GM23248 (cell line): ENCODE measurements around the gene CEACAM1. TPM values are rescaled to one million over a fixed set of nuclear protein-coding genes. Genes with fewer than 3 reads are reported as not detected.

Experiments used
- DNase-seq: peaks from one replicate; pipeline ENCODE4 v3.0.0-alpha.2; 2015
- H2AFZ ChIP-seq: fragments of 200-600 bp; sonication (generic); 2 replicates; pipeline ENCODE4 v1.6.1; 2016; ENCODE audit warnings: antibody characterized with exemption
- H3F3A ChIP-seq: fragments of 200-600 bp; sonication (generic); 2 replicates; pipeline ENCODE4 v1.6.1; 2016; ENCODE audit warnings: mild to moderate bottlenecking, antibody characterized with exemption, mixed run types; ENCODE audit not compliant: insufficient read depth
- H3K27ac ChIP-seq: fragments of 200-600 bp; sonication (generic); 2 replicates; pipeline ENCODE4 v1.5.1; 2016; ENCODE audit warnings: mild to moderate bottlenecking
- H3K27me3 ChIP-seq: fragments of 200-600 bp; sonication (generic); replicated peaks from 2 replicates; pipeline ENCODE4 v1.6.1; 2016; ENCODE audit warnings: mild to moderate bottlenecking; ENCODE audit not compliant: insufficient read depth
- H3K36me3 ChIP-seq: fragments of 200-600 bp; sonication (generic); 2 replicates; pipeline ENCODE4 v1.6.1; 2016; ENCODE audit warnings: low read depth, mild to moderate bottlenecking
- H3K4me1 ChIP-seq: fragments of 200-600 bp; sonication (generic); 2 replicates; pipeline ENCODE4 v1.6.1; 2016; ENCODE audit warnings: mild to moderate bottlenecking; ENCODE audit not compliant: insufficient read depth
- H3K4me2 ChIP-seq: fragments of 200-600 bp; sonication (generic); one replicate; pipeline ENCODE4 v1.6.1; 2016; ENCODE audit warnings: mild to moderate bottlenecking; ENCODE audit not compliant: unreplicated experiment
- H3K4me3 ChIP-seq: fragments of 200-600 bp; sonication (generic); 2 replicates; pipeline ENCODE4 v1.5.1; 2016; ENCODE audit warnings: mild to moderate bottlenecking
- H3K79me2 ChIP-seq: fragments of 200-600 bp; sonication (generic); 2 replicates; pipeline ENCODE4 v1.6.1; 2016; ENCODE audit warnings: mild to moderate bottlenecking; ENCODE audit not compliant: insufficient read depth
- H3K9ac ChIP-seq: fragments of 200-600 bp; sonication (generic); 2 replicates; pipeline ENCODE4 v1.6.1; 2016; ENCODE audit warnings: mild to moderate bottlenecking
- H3K9me2 ChIP-seq: fragments of 200-600 bp; sonication (generic); 2 replicates; pipeline ENCODE4 v1.6.1; 2016; ENCODE audit warnings: mixed run types, mild to moderate bottlenecking, moderate library complexity; ENCODE audit not compliant: insufficient read depth
- H3K9me3 ChIP-seq: fragments of 200-600 bp; sonication (generic); one replicate; pipeline ENCODE4 v1.6.1; 2017; ENCODE audit warnings: low read depth
- H4K20me1 ChIP-seq: fragments of 200-600 bp; sonication (generic); 2 replicates; pipeline ENCODE4 v1.6.0; 2016; ENCODE audit not compliant: insufficient read depth
- EZH2 ChIP-seq: fragments of 200-600 bp; sonication (generic); IDR thresholded peaks from 2 replicates; pipeline ENCODE4 v1.6.1; 2018; ENCODE audit warnings: antibody characterized with exemption, mild to moderate bottlenecking; ENCODE audit not compliant: insufficient read depth, poor library complexity, severe bottlenecking
- EZH2phosphoT487 ChIP-seq: fragments of 200-600 bp; sonication (generic); IDR thresholded peaks from 2 replicates; pipeline ENCODE4 v1.6.1; 2018; ENCODE audit warnings: antibody characterized with exemption, moderate library complexity, mild to moderate bottlenecking, low read depth; ENCODE audit not compliant: insufficient read depth
- WGBS, 2 experiments: methylation state at CpG; one replicate each; pipeline ENCODE4 v1.1.6; 2015 to 2017; ENCODE audit warnings: low lambda C conversion rate in 2 of 2, low coverage in 1 of 2; ENCODE audit errors: missing lambda C conversion rate in 2 of 2; 5-methylcytosine and 5-hydroxymethylcytosine counted together
- in situ Hi-C: fragments of 300-500 bp; cut with MboI; formaldehyde crosslinking; loops from 2 replicates; pipeline ENCODE4 v1.15.0; 2020
- polyA plus RNA-seq: library from polyadenylated mRNA; unstranded; fragments of >200 nt; fragmentation: Nextera tagmentation; extraction: Ambion mirVana; gene quantifications from 2 replicates; pipeline ENCODE4 v1.2.1, GENCODE V29; 2016
- total RNA-seq: library from RNA; depleted of rRNA; stranded (reverse); fragments of >200 nt; shearing (Covaris generic); gene quantifications from 2 replicates; pipeline ENCODE4 v1.2.3, GENCODE V29; 2014; rRNA removed

The CEACAM1 gene
- total RNA-seq (not detected in 2 replicates), polyA plus RNA-seq (not detected in 2 replicates)

GRCh38 chr19:42528354-42529247, at the start of gene CEACAM1:
Gene CEACAM1 (minus strand): TSS chr19:42528481. CDS start chr19:42528374, 107 bp downstream.
- H3K27ac ChIP-seq = no peak within 1 kb of the TSS
- no peak within 1 kb of the TSS for H2AFZ ChIP-seq
- no peaks in the 10 kb centered on the region for H3K36me3 ChIP-seq
- TF ChIP-seq EZH2 (no peak), EZH2phosphoT487 (no peak)
- in situ Hi-C loops = loop anchor here (10.0 kb wide), 1 partner anchor 74 kb away; no protein-coding TSS in a partner anchor
- H3K4me1 ChIP-seq = no peaks in the 10 kb centered on the region
- H3F3A ChIP-seq = no peaks in the 10 kb centered on the region
- no peaks in the 10 kb centered on the region for H4K20me1 ChIP-seq
- H3K9me3 ChIP-seq = no peaks in the 10 kb centered on the region
- H3K4me2 ChIP-seq = no peak within 1 kb of the TSS
- DNase-seq = peak; percentile 12
- no peaks in the 10 kb centered on the region for H3K9me2 ChIP-seq
- peaks cover 12% of the 10 kb centered on the region for H3K27me3 ChIP-seq
- 48 to 50% methylated on average over 7 of the region's 7 CpGs for WGBS, 2 experiments
- H3K79me2 ChIP-seq = no peaks in the 10 kb centered on the region
- no peak within 1 kb of the TSS for H3K9ac ChIP-seq
- H3K4me3 ChIP-seq = no peak within 1 kb of the TSS

- no peaks in the 10 kb centered on the region for H3K36me3 ChIP-seq
- no peak overlapping the region for H3K4me2 ChIP-seq
- no peaks in the 10 kb centered on the region for H3K4me1 ChIP-seq
- no peaks in the 10 kb centered on the region for H3K79me2 ChIP-seq
- no peaks in the 10 kb centered on the region for H4K20me1 ChIP-seq
- H3K9me2 ChIP-seq = no peaks in the 10 kb centered on the region
- no peaks in the 10 kb centered on the region for H3F3A ChIP-seq
- in situ Hi-C loops = no loop called here
- peaks cover 85% of the 10 kb centered on the region for H3K27me3 ChIP-seq
- no peak overlapping the region for H3K27ac ChIP-seq
- WGBS, 2 experiments = 74 to 79% methylated on average over 1 of the region's 1 CpG
- TF ChIP-seq EZH2phosphoT487 (no peak), EZH2 (no peak)
- no peak overlapping the region for H3K4me3 ChIP-seq
- no peak for DNase-seq
- no peak overlapping the region for H3K9ac ChIP-seq
- no peaks in the 10 kb centered on the region for H3K9me3 ChIP-seq
- no peak overlapping the region for H2AFZ ChIP-seq
Observed at GRCh38 chr19:42577016-42577415, 48.7 kb upstream of the CEACAM1 start.

- H3K9me3 ChIP-seq = no peaks in the 10 kb centered on the region
- no peaks in the 10 kb centered on the region for H3K4me1 ChIP-seq
- no peaks in the 10 kb centered on the region for H3K36me3 ChIP-seq
- no peak for DNase-seq
- no peak overlapping the region for H3K4me2 ChIP-seq
- no peak overlapping the region for H3K4me3 ChIP-seq
- no peaks in the 10 kb centered on the region for H4K20me1 ChIP-seq
- H2AFZ ChIP-seq = no peak overlapping the region
- H3K27me3 ChIP-seq = peaks cover 83% of the 10 kb centered on the region
- no peak overlapping the region for H3K9ac ChIP-seq
- no peaks in the 10 kb centered on the region for H3K79me2 ChIP-seq
- in situ Hi-C loops = no loop called here
- H3K27ac ChIP-seq = no peak overlapping the region
- TF ChIP-seq EZH2phosphoT487 = no peak
- no peak for TF ChIP-seq EZH2
- WGBS, 2 experiments = 33 to 35% methylated on average over 2 of the region's 2 CpGs
- no peaks in the 10 kb centered on the region for H3F3A ChIP-seq
- no peaks in the 10 kb centered on the region for H3K9me2 ChIP-seq
Observed at GRCh38 chr19:42576241-42576640, 48.0 kb upstream of the CEACAM1 start.

- Histone ChIP-seq H2AFZ (no peak overlapping the region), H3K9me2 (no peaks in the 10 kb centered on the region), H3K9me3 (no peaks in the 10 kb centered on the region), H3K79me2 (no peaks in the 10 kb centered on the region), H4K20me1 (no peaks in the 10 kb centered on the region), H3F3A (no peaks in the 10 kb centered on the region), H3K36me3 (no peaks in the 10 kb centered on the region), H3K4me2 (no peak overlapping the region), H3K27me3 (peaks cover 80% of the 10 kb centered on the region), H3K27ac (no peak overlapping the region), H3K4me3 (no peak overlapping the region), H3K9ac (no peak overlapping the region), H3K4me1 (no peaks in the 10 kb centered on the region)
- WGBS, 2 experiments = 0 to 4% methylated on average over 1 of the region's 1 CpG
- no peak for DNase-seq
- in situ Hi-C loops = no loop called here
- TF ChIP-seq EZH2phosphoT487 (no peak), EZH2 (no peak)
Observed at GRCh38 chr19:42573642-42574041, 45.4 kb upstream of the CEACAM1 start.
